AG10803 (cell line): ENCODE measurements around the gene PPBP.

Experiments used
- DNase-seq: peaks from one replicate; pipeline ENCODE4 v3.0.0; 2010; ENCODE audit warnings: low read depth
- H3K4me3 ChIP-seq: 2 replicates; pipeline ENCODE4 v1.5.1; 2011; ENCODE audit warnings: mild to moderate bottlenecking, low read length, control low read depth
- CTCF ChIP-seq: conservative IDR thresholded peaks from 2 replicates; pipeline ENCODE4 v1.5.1; 2011; ENCODE audit warnings: mild to moderate bottlenecking, low read length, control low read depth, inconsistent platforms

The PPBP gene

GRCh38 chr4:73998040-73999011 lies 10.3 kb upstream of the PPBP start, which contains the start of gene CXCL5:
TSS of gene CXCL5 (minus strand) at chr4:73998677. CDS start at chr4:73998581, 96 bp downstream.
- peak within 1 kb of the TSS; percentile 53 for H3K4me3 ChIP-seq
- DNase-seq = peak; percentile 37
- TF ChIP-seq CTCF = no peak

DNA sequence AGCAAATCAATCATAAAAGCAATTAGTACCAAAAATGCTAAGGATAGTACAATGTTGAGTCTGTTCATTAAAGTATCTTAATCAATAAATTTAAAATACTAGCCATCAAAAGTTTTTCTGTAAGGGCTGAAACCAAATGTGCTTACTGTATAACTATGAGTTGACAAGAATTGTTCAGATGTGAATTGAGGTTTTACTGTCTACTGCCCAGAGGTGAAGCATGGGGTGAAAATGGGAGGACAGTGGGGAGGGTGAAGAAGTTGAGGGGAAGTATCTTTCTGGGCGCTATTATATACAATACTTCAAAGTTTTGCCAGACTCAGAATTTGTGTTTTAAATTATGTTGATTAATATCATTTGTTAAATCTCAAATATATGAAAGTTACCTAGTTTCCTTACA lies 4.1 kb upstream of the PPBP start:
- DNase-seq = no peak
- no peak for TF ChIP-seq CTCF
- no peak overlapping the region for H3K4me3 ChIP-seq

DNA sequence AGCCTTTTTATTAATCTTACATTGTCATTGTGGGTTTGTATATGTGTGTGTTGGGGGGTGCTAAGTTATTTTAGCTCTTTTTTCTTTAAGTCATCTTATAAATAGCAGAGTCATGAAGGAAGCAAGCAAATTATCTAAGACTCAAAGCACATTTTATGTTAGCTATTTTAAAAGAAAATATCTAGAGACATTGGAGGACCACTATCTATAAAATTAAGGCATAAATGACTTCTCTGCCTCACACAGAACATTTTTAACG lies 3.7 kb upstream of the PPBP start:
- no peak for DNase-seq
- no peak overlapping the region for H3K4me3 ChIP-seq
- no peak for TF ChIP-seq CTCF

- no peak overlapping the region for H3K4me3 ChIP-seq
- DNase-seq = no peak
- no peak for TF ChIP-seq CTCF
Measured at GRCh38 chr4:73990988-73991741, 3.2 kb upstream of the PPBP start.

- TF ChIP-seq CTCF = no peak
- no peak for DNase-seq
- no peak overlapping the region for H3K4me3 ChIP-seq
Measured at GRCh38 chr4:73989928-73990327, 1.9 kb upstream of the PPBP start.

- no peak overlapping the region for H3K4me3 ChIP-seq
- DNase-seq = no peak
- no peak for TF ChIP-seq CTCF
Measured at GRCh38 chr4:73989031-73989430, 1.0 kb upstream of the PPBP start.

DNA sequence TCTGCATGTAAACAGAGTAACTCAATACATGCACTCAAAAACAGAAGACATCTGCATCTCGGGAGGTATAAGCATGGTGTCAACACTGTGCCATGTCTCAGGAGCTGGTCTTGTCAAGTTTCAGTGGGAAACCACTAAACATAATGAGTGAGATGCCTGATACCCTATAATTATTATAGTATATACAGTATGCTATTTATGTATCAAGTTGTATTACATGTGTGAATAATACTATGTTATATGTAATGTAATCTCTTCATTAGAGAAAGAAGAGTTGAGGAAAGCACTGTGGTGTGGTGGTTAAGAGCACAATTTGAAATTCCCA lies 2.5 kb downstream of the PPBP start:
- no peak for TF ChIP-seq CTCF
- no peak for DNase-seq
- no peak overlapping the region for H3K4me3 ChIP-seq
